Measurements from ENCODE around the gene CD83. TPM values are rescaled to one million over a fixed set of nuclear protein-coding genes. Genes with fewer than 3 reads are reported as not detected.

The CD83 gene
- total and polyA plus RNA-seq, 2 donors (not counting 1 experiment from before 2014, with no cell fraction given), result 320 to 332 TPM

GRCh38 chr6:14132921-14133275 lies 15.3 kb downstream of the CD83 start:
- Histone ChIP-seq H3K4me3 (ENCODE audit: control extremely low read depth in 1 of 5, extremely low read depth in 1 of 5, insufficient read depth in 1 of 5, low read depth in 2 of 5, low read length in 4 of 5) (no peak overlapping the region), H3K4me2 (replicated peaks; ENCODE audit: low read depth, low read length, poor library complexity, severe bottlenecking) (no peak overlapping the region), H3K9ac (ENCODE audit: low read length) (no peak overlapping the region), H3K79me2 (ENCODE audit: control insufficient read depth, insufficient read depth, low read length) (peaks cover 61% of the 10 kb centered on the region), H3K4me1 (ENCODE audit: control insufficient read depth in 2 of 2, insufficient read depth in 2 of 2, low read length in 2 of 2) (peaks cover 46 to 60% of the 10 kb centered on the region in 2 donors), H3K36me3 (replicated peaks in 1 of 2; ENCODE audit: control extremely low read depth in 1 of 2, control insufficient read depth in 1 of 2, extremely low read depth in 1 of 2, insufficient read depth in 2 of 2, low read length in 1 of 2) (peaks cover 8 to 97% of the 10 kb centered on the region in 2 experiments), H3K9me3 (ENCODE audit: control extremely low read depth in 1 of 3, control insufficient read depth in 2 of 3, insufficient read depth in 1 of 3, low read length in 2 of 3) (peaks cover 0 to 5% (median 0%) of the 10 kb centered on the region in 3 donors), H3K27ac (ENCODE audit: low read length in 2 of 2) (no peak overlapping the region), H4K20me1 (ENCODE audit: control insufficient read depth, insufficient read depth, low read length, poor library complexity, severe bottlenecking) (peaks cover 98% of the 10 kb centered on the region), H3K27me3 (replicated peaks in 1 of 4; ENCODE audit: control extremely low read depth in 1 of 4, control insufficient read depth in 3 of 4, insufficient read depth in 4 of 4, low read length in 3 of 4) (no peaks in the 10 kb centered on the region), H2AFZ (ENCODE audit: insufficient read depth, low read depth, low read length, poor library complexity, severe bottlenecking) (no peak overlapping the region)
- ATAC-seq (ENCODE audit: low read depth) (no peak), DNase-seq (peak; percentile 64)
- ChIA-PET POLR2A (interaction anchor here (1.2 to 2.0 kb wide), 2 partner anchors 12 to 38 kb away, joined by 4 to 5 read pairs; no protein-coding TSS in a partner anchor), CTCF (interaction anchor here (1.0 to 4.3 kb wide), 3 partner anchors 12 to 225 kb away, joined by 3 to 20 read pairs (median 5); no protein-coding TSS in a partner anchor)
- Mint-ChIP-seq H3K27me3 (no peaks in the 10 kb centered on the region), H3K27ac (peak overlapping the region; percentile 69), H3K4me1 (peaks cover 85% of the 10 kb centered on the region), H3K4me3 (no peak overlapping the region), H3K9me3 (ENCODE audit: insufficient read depth) (no peaks in the 10 kb centered on the region)
- 80% methylated on average over 1 of the region's 4 CpGs for WGBS (ENCODE audit: insufficient coverage)
- TF ChIP-seq CTCF (IDR thresholded peaks at IDR 0.05) (no peak), EZH2 (IDR thresholded peaks at IDR 0.05; ENCODE audit: borderline replicate concordance, insufficient read depth, low read depth, low read length, poor library complexity, severe bottlenecking) (no peak)
- intact Hi-C loops (cut with micrococcal nuclease), result no loop called here

GRCh38 chr6:14134211-14134910 lies 16.8 kb downstream of the CD83 start:
- ChIA-PET POLR2A (interaction anchor here (0.8 to 2.0 kb wide), 4 partner anchors 8 to 68 kb away, joined by 3 to 7 read pairs (median 4); no protein-coding TSS in a partner anchor), CTCF (interaction anchor here (1.1 to 12.5 kb wide), 3 partner anchors 11 to 225 kb away, joined by 3 to 178 read pairs (median 20); no protein-coding TSS in a partner anchor)
- peaks cover 0 to 5% (median 0%) of the 10 kb centered on the region in 3 donors for H3K9me3 ChIP-seq (ENCODE audit: control extremely low read depth in 1 of 3, control insufficient read depth in 2 of 3, insufficient read depth in 1 of 3, low read length in 2 of 3)
- Mint-ChIP-seq H3K4me1 (peaks cover 76% of the 10 kb centered on the region), H3K9me3 (ENCODE audit: insufficient read depth) (no peaks in the 10 kb centered on the region), H3K27me3 (no peaks in the 10 kb centered on the region), H3K27ac (peak overlapping the region; percentile 68), H3K4me3 (no peak overlapping the region)
- 69% methylated on average over 4 of the region's 4 CpGs for WGBS (ENCODE audit: insufficient coverage)
- H3K4me3 ChIP-seq (ENCODE audit: control extremely low read depth in 1 of 5, extremely low read depth in 1 of 5, insufficient read depth in 1 of 5, low read depth in 2 of 5, low read length in 4 of 5), result no peak overlapping the region
- TF ChIP-seq EZH2 (IDR thresholded peaks at IDR 0.05; ENCODE audit: borderline replicate concordance, insufficient read depth, low read depth, low read length, poor library complexity, severe bottlenecking) (no peak), CTCF (IDR thresholded peaks at IDR 0.05) (no peak)
- DNase-seq (peak; percentile 70), ATAC-seq (ENCODE audit: low read depth) (no peak)
- peaks cover 8 to 85% of the 10 kb centered on the region in 2 experiments for H3K36me3 ChIP-seq (replicated peaks in 1 of 2; ENCODE audit: control extremely low read depth in 1 of 2, control insufficient read depth in 1 of 2, extremely low read depth in 1 of 2, insufficient read depth in 2 of 2, low read length in 1 of 2)
- H4K20me1 ChIP-seq (ENCODE audit: control insufficient read depth, insufficient read depth, low read length, poor library complexity, severe bottlenecking), result peaks cover 95% of the 10 kb centered on the region
- intact Hi-C loops (cut with micrococcal nuclease), result no loop called here
- peaks cover 32 to 45% of the 10 kb centered on the region in 2 donors for H3K4me1 ChIP-seq (ENCODE audit: control insufficient read depth in 2 of 2, insufficient read depth in 2 of 2, low read length in 2 of 2)
- peaks cover 46% of the 10 kb centered on the region for H3K79me2 ChIP-seq (ENCODE audit: control insufficient read depth, insufficient read depth, low read length)
- no peak overlapping the region for H3K9ac ChIP-seq (ENCODE audit: low read length)
- peak overlapping the region in 1 of 2 donors; percentile 25 for H3K27ac ChIP-seq (ENCODE audit: low read length in 2 of 2)
- no peaks in the 10 kb centered on the region for H3K27me3 ChIP-seq (replicated peaks in 1 of 4; ENCODE audit: control extremely low read depth in 1 of 4, control insufficient read depth in 3 of 4, insufficient read depth in 4 of 4, low read length in 3 of 4)
- H3K4me2 ChIP-seq (replicated peaks; ENCODE audit: low read depth, low read length, poor library complexity, severe bottlenecking), result no peak overlapping the region
- H2AFZ ChIP-seq (ENCODE audit: insufficient read depth, low read depth, low read length, poor library complexity, severe bottlenecking), result no peak overlapping the region

All from B cell (primary cell).